Coronary artery (tissue), 2 donors: Measurements from ENCODE around the gene HNRNPF.

Experiments
- DNase-seq: peaks from one replicate; pipeline ENCODE4 v3.0.0-alpha.2; 2017; ENCODE audit warnings: low spot score
- H3K27ac ChIP-seq, 2 donors: fragments of 200-600 bp; sonication (generic); one replicate each; pipeline ENCODE4 v1.5.1; 2016 to 2019
- H3K4me3 ChIP-seq: fragments of 200-600 bp; sonication (generic); 2 replicates; pipeline ENCODE4 v1.5.1; 2016; ENCODE audit warnings: mild to moderate bottlenecking, moderate library complexity
- CTCF ChIP-seq: fragments of 200-600 bp; sonication (generic); IDR thresholded peaks from one replicate; pipeline ENCODE4 v1.5.1; 2019; ENCODE audit warnings: antibody characterized with exemption

The HNRNPF gene

GRCh38 chr10:43383204-43383971, 25.6 kb downstream of the HNRNPF start:
- DNase-seq, result no peak
- no peak for TF ChIP-seq CTCF
- H3K27ac ChIP-seq, result no peak overlapping the region
- H3K4me3 ChIP-seq, result no peak overlapping the region

- Histone ChIP-seq H3K27ac (no peak overlapping the region), H3K4me3 (no peak overlapping the region)
- no peak for DNase-seq
- TF ChIP-seq CTCF, result no peak
Observed at GRCh38 chr10:43380610-43381222, 28.3 kb downstream of the HNRNPF start.

GRCh38 chr10:43377424-43377883, 31.5 kb downstream of the HNRNPF start:
- Histone ChIP-seq H3K4me3 (no peak overlapping the region), H3K27ac (no peak overlapping the region)
- TF ChIP-seq CTCF, result no peak
- DNase-seq, result no peak

- no peak for DNase-seq
- no peak overlapping the region for H3K27ac ChIP-seq
- no peak overlapping the region for H3K4me3 ChIP-seq
- no peak for TF ChIP-seq CTCF
Observed at GRCh38 chr10:43376828-43377423, 32.1 kb downstream of the HNRNPF start.

GRCh38 chr10:43376046-43376635, 32.8 kb downstream of the HNRNPF start:
- Histone ChIP-seq H3K27ac (no peak overlapping the region), H3K4me3 (no peak overlapping the region)
- no peak for TF ChIP-seq CTCF
- no peak for DNase-seq

- no peak for TF ChIP-seq CTCF
- H3K27ac ChIP-seq, result no peak overlapping the region
- H3K4me3 ChIP-seq, result no peak overlapping the region
- DNase-seq, result no peak
Observed at GRCh38 chr10:43375401-43376020, 33.5 kb downstream of the HNRNPF start.
